HG02973 (cell line): ENCODE data around the gene DCTPP1.
A peak's percentile ranks its signal among the peaks of the same experiment; 100 is the strongest.
"Not testable (repeated sequence)": the region's sequence is repeated elsewhere in the genome, so short reads cannot be mapped to it uniquely, and the experiment has no call there.

Experiments
- ATAC-seq: cut with Tn5 transposase; IDR thresholded peaks from one replicate; pipeline ENCODE4 v1.9.1; 2021; ENCODE audit warnings: moderate library complexity; ENCODE audit not compliant: unreplicated experiment

Gene DCTPP1

GRCh38 chr16:30429678-30430427 lies at the start of gene DCTPP1:
DCTPP1 (minus strand) TSS chr16:30430030; CDS start chr16:30429980, 50 bp downstream.
- ATAC-seq = peak; percentile 95

GRCh38 chr16:30478766-30479478 lies 49.1 kb upstream of the DCTPP1 start:
- ATAC-seq = no peak

GRCh38 chr16:30477773-30478172 lies 47.9 kb upstream of the DCTPP1 start:
- not testable (repeated sequence) for ATAC-seq

- ATAC-seq = no peak
Measured at GRCh38 chr16:30476991-30477390, 47.2 kb upstream of the DCTPP1 start.

- no peak for ATAC-seq
Measured at GRCh38 chr16:30474684-30475083, 44.9 kb upstream of the DCTPP1 start.

- no peak for ATAC-seq
Measured at GRCh38 chr16:30474074-30474452, 44.2 kb upstream of the DCTPP1 start.

- no peak for ATAC-seq
Measured at GRCh38 chr16:30473231-30474073, 43.6 kb upstream of the DCTPP1 start.

- ATAC-seq = peak; percentile 44
Measured at GRCh38 chr16:30472328-30472942, 42.6 kb upstream of the DCTPP1 start, which contains the start of gene ITGAL. ITGAL (plus strand) TSS chr16:30472742; CDS start chr16:30472838, 96 bp downstream.

GRCh38 chr16:30470632-30470995 lies 40.8 kb upstream of the DCTPP1 start:
- ATAC-seq = no peak

- ATAC-seq = no peak
Measured at GRCh38 chr16:30470170-30470512, 40.3 kb upstream of the DCTPP1 start.

- no peak for ATAC-seq
Measured at GRCh38 chr16:30464078-30464477, 34.2 kb upstream of the DCTPP1 start.

GRCh38 chr16:30461426-30461825 lies 31.6 kb upstream of the DCTPP1 start:
- ATAC-seq = not testable (repeated sequence)

- peak; percentile 5 for ATAC-seq
Measured at GRCh38 chr16:30459456-30459855, 29.6 kb upstream of the DCTPP1 start.

GRCh38 chr16:30458561-30459394 lies 28.9 kb upstream of the DCTPP1 start:
- ATAC-seq = peak; percentile 80

GRCh38 chr16:30457743-30458560 lies 28.1 kb upstream of the DCTPP1 start:
- no peak for ATAC-seq

- ATAC-seq = no peak
Measured at GRCh38 chr16:30457256-30457655, 27.4 kb upstream of the DCTPP1 start.

- no peak for ATAC-seq
Measured at GRCh38 chr16:30456302-30456701, 26.5 kb upstream of the DCTPP1 start.

- ATAC-seq = not testable (repeated sequence)
Measured at GRCh38 chr16:30452709-30453580, 23.1 kb upstream of the DCTPP1 start.
